Cardiac muscle cell (in vitro differentiated cells and primary cell): ENCODE measurements around the gene RIMBP2. TPM values are rescaled to one million over a fixed set of nuclear protein-coding genes. Genes with fewer than 3 reads are reported as not detected.
"Not testable (repeated sequence)": the region's sequence is repeated elsewhere in the genome, so short reads cannot be mapped to it uniquely, and the experiment has no call there.

ENCODE experiments used
- DNase-seq, 2 donors: peaks; one replicate each; pipeline versions ENCODE4 v3.0.0 to v3.0.0-alpha.2; 2010 to 2017; ENCODE audit warnings: low read depth in 1 of 2, low spot score in 1 of 2
- H3K27ac ChIP-seq: fragments of 200-600 bp; sonication (generic); 2 replicates; pipeline ENCODE4 v1.5.1; 2016
- H3K27me3 ChIP-seq: fragments of 200-600 bp; sonication (generic); 2 replicates; pipeline ENCODE4 v1.6.0; 2016; ENCODE audit warnings: control low read depth
- H3K36me3 ChIP-seq: fragments of 200-600 bp; sonication (generic); 2 replicates; pipeline ENCODE4 v1.5.1; 2016; ENCODE audit warnings: control low read depth
- H3K4me1 ChIP-seq: fragments of 200-600 bp; sonication (generic); 2 replicates; pipeline ENCODE4 v1.8.1; 2017; ENCODE audit warnings: low read depth, mild to moderate bottlenecking, mixed run types
- H3K4me3 ChIP-seq: fragments of 200-600 bp; sonication (generic); 2 replicates; pipeline ENCODE4 v1.5.1; 2016; ENCODE audit warnings: mild to moderate bottlenecking
- H3K9me3 ChIP-seq: fragments of 200-600 bp; sonication (generic); 2 replicates; pipeline ENCODE4 v1.5.1; 2017; ENCODE audit warnings: low read depth, mild to moderate bottlenecking, control low read depth
- CTCF ChIP-seq: IDR thresholded peaks from 2 replicates; pipeline ENCODE4 v1.5.1; 2012; ENCODE audit warnings: low read depth, mild to moderate bottlenecking, low read length
- polyA plus RNA-seq: library from polyadenylated mRNA; unstranded; fragments of >200 nt; fragmentation: Nextera tagmentation; extraction: Ambion mirVana; gene quantifications from 2 replicates; pipeline ENCODE4 v1.2.1, GENCODE V29; 2016
- total RNA-seq: library from RNA; depleted of rRNA; stranded (reverse); fragments of >200 nt; gene quantifications from 2 replicates; pipeline ENCODE4 v1.2.3, GENCODE V29; 2016

Gene RIMBP2
- total and polyA plus RNA-seq, 2 experiments from 2014 or later = 2.6 to 10.5 TPM

DNA sequence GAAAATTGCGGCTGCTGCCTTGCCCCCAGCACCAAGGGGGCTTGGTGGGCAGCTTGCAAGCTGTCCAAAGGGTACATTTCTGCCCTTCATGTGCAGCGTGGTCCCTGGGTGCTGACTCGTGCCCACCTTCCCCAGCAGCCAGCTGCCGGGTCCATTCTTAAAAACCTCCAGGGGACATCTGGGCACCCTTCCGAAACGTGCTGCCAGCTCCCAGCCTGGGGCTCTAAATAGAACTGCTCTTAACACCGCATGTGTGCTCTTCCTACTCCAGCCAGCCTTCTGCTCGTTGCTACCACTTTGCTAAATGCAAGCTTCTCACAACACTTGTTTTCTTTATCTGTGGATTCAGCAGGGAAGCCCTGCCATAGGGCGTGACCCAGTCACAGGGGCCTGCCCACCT, 66.0 kb downstream of the RIMBP2 start:
- no peak for DNase-seq
- TF ChIP-seq CTCF = no peak
- Histone ChIP-seq H3K4me3 (no peak overlapping the region), H3K4me1 (peaks cover 6% of the 10 kb centered on the region), H3K27me3 (no peaks in the 10 kb centered on the region), H3K9me3 (no peaks in the 10 kb centered on the region), H3K36me3 (no peaks in the 10 kb centered on the region), H3K27ac (no peak overlapping the region)

GRCh38 chr12:130649101-130650045, 66.7 kb downstream of the RIMBP2 start:
- Histone ChIP-seq H3K4me3 (no peak overlapping the region), H3K27me3 (no peaks in the 10 kb centered on the region), H3K27ac (no peak overlapping the region), H3K9me3 (no peaks in the 10 kb centered on the region), H3K4me1 (peaks cover 6% of the 10 kb centered on the region), H3K36me3 (no peaks in the 10 kb centered on the region)
- TF ChIP-seq CTCF = no peak
- no peak for DNase-seq

- no peaks in the 10 kb centered on the region for H3K36me3 ChIP-seq
Measured at GRCh38 chr12:130647814-130648213, 68.3 kb downstream of the RIMBP2 start.

GRCh38 chr12:130646716-130647370, 69.3 kb downstream of the RIMBP2 start:
- H3K27ac ChIP-seq = no peak overlapping the region
- DNase-seq = no peak

More at GRCh38 chr12:130647814-130648213, 68.3 kb downstream of the RIMBP2 start:
- DNase-seq = no peak
- H3K4me3 ChIP-seq = no peak overlapping the region
- H3K9me3 ChIP-seq = no peaks in the 10 kb centered on the region
- no peak overlapping the region for H3K27ac ChIP-seq
- peaks cover 6% of the 10 kb centered on the region for H3K4me1 ChIP-seq
- H3K27me3 ChIP-seq = no peaks in the 10 kb centered on the region
- TF ChIP-seq CTCF = no peak

DNA sequence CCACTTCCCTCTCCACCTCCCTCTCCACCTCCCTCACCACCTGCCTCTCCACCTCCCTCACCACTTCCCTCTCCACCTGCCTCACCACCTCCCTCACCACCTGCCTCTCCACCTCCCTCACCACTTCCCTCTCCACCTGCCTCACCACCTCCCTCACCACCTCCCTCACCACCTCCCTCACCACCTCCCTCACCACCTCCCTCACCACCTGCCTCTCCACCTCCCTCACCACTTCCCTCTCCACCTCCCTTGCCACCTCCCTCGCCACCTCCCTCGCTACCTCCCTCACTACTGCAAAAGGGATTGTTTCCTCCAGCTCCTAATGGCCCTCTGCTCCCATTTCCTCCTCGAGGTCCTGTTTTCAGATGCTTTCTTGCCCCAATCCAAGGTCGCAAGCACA, 69.9 kb downstream of the RIMBP2 start:
- DNase-seq, H3K9me3 ChIP-seq, H3K27me3 ChIP-seq, H3K4me1 ChIP-seq, H3K36me3 ChIP-seq, H3K27ac ChIP-seq, H3K4me3 ChIP-seq: not testable (repeated sequence)

More at GRCh38 chr12:130646716-130647370, 69.3 kb downstream of the RIMBP2 start:
- Histone ChIP-seq H3K36me3 (no peaks in the 10 kb centered on the region), H3K9me3 (no peaks in the 10 kb centered on the region), H3K4me1 (peaks cover 6% of the 10 kb centered on the region), H3K4me3 (no peak overlapping the region), H3K27me3 (no peaks in the 10 kb centered on the region)
- TF ChIP-seq CTCF = no peak

DNA sequence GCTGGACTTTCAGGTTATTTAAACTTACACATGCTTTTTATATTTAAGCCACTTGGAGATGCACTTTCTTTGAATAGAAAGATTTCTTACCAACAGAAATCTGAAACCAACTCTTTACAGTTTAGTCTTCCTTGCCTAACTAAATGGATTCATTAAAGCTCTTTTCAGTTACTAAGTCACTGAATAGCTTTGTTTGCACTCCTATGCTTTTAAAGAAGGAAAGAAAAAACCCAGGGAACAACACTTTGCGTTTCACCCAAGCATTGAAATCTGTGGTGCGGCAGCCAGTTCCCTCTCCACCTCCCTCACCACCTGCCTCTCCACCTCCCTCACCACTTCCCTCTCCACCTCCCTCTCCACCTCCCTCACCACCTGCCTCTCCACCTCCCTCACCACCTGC, 70.3 kb downstream of the RIMBP2 start:
- H3K27ac ChIP-seq = no peak overlapping the region
- no peak for DNase-seq
- TF ChIP-seq CTCF = no peak

More for the DNA sequence above, 70.3 kb downstream of the RIMBP2 start:
- H3K4me3 ChIP-seq = no peak overlapping the region
- peaks cover 6% of the 10 kb centered on the region for H3K4me1 ChIP-seq
- no peaks in the 10 kb centered on the region for H3K27me3 ChIP-seq
- H3K9me3 ChIP-seq = no peaks in the 10 kb centered on the region
- H3K36me3 ChIP-seq = no peaks in the 10 kb centered on the region
